Breast epithelium (tissue), 4 donors: Measurements from ENCODE around the gene TBC1D7. TPM values are rescaled to one million over a fixed set of nuclear protein-coding genes. Genes with fewer than 3 reads are reported as not detected.
"Not testable (repeated sequence)": the region's sequence is repeated elsewhere in the genome, so short reads cannot be mapped to it uniquely, and the experiment has no call there.

Experiments
- DNase-seq, 2 donors: peaks; one replicate each; pipeline ENCODE4 v3.0.0-alpha.2; 2019; ENCODE audit warnings: low spot score in 2 of 2
- H3K27ac ChIP-seq, 2 donors: fragments of 200-600 bp; sonication (generic) in 1 of 2; one replicate each; pipeline ENCODE4 v1.5.1; 2016 to 2019; ENCODE audit warnings: mild to moderate bottlenecking in 1 of 2
- H3K27me3 ChIP-seq, 2 donors: fragments of 200-600 bp; sonication (generic) in 1 of 2; one replicate each; pipeline versions ENCODE4 v1.5.1 to v1.6.0; 2017 to 2019; ENCODE audit warnings: control low read depth in 1 of 2, mild to moderate bottlenecking in 1 of 2
- H3K36me3 ChIP-seq: fragments of 200-600 bp; one replicate; pipeline ENCODE4 v1.5.1; 2019
- H3K4me1 ChIP-seq, 2 donors: fragments of 200-600 bp; sonication (generic); one replicate each; pipeline ENCODE4 v1.5.1; 2016 to 2019; ENCODE audit warnings: control low read depth in 1 of 2
- H3K4me3 ChIP-seq, 3 donors: fragments of 200-600 bp; sonication (generic); 1 replicate in 2 of 3; 2 replicates in 1 of 3; pipeline ENCODE4 v1.5.1; 2016 to 2019; ENCODE audit warnings: mild to moderate bottlenecking in 3 of 3, moderate library complexity in 2 of 3
- H3K9me3 ChIP-seq, 2 donors: fragments of 200-600 bp; sonication (generic) in 1 of 2; one replicate each; pipeline ENCODE4 v1.5.1; 2016 to 2019; ENCODE audit warnings: control low read depth in 1 of 2
- CTCF ChIP-seq, 3 donors: fragments of 450-650 bp; IDR thresholded peaks; one replicate each; pipeline ENCODE4 v1.5.1; 2016 to 2017; ENCODE audit warnings: antibody characterized with exemption in 3 of 3, mild to moderate bottlenecking in 3 of 3, moderate library complexity in 3 of 3
- POLR2A ChIP-seq: fragments of 450-650 bp; IDR thresholded peaks from one replicate; pipeline ENCODE4 v1.6.1; 2016; ENCODE audit warnings: antibody characterized with exemption, mild to moderate bottlenecking, moderate library complexity
- POLR2AphosphoS5 ChIP-seq, 3 donors: sonication (generic); formaldehyde crosslinking; IDR thresholded peaks; one replicate each; pipeline ENCODE4 v1.6.1; 2017; ENCODE audit warnings: antibody characterized with exemption in 3 of 3
- intact Hi-C: fragments of 100-400 bp; cut with DNase I; formaldehyde crosslinking; loops from one replicate; pipeline ENCODE4 v1.15.1; 2023; ENCODE audit warnings: low total_unique reads
- total RNA-seq, 3 donors: library from RNA; depleted of rRNA; stranded (reverse); fragments of >200 nt; gene quantifications; one replicate each; pipeline ENCODE4 v1.1.0, GENCODE V29; 2016

The TBC1D7 gene
- total RNA-seq, 3 donors from 2014 or later: 8.6 to 10.6 (median 9.8) TPM

GRCh38 chr6:13331516-13332348, 3.4 kb upstream of the TBC1D7 start:
- Histone ChIP-seq H3K27ac (no peak overlapping the region), H3K4me1 (no peaks in the 10 kb centered on the region), H3K27me3 (no peaks in the 10 kb centered on the region), H3K4me3 (no peak overlapping the region), H3K36me3 (no peaks in the 10 kb centered on the region), H3K9me3 (no peaks in the 10 kb centered on the region)
- TF ChIP-seq POLR2A (no peak), CTCF (IDR thresholded peaks at IDR 0.05) (peak; percentile 28 to 59 (median 49))
- intact Hi-C loops: no loop called here
- DNase-seq: no peak

DNA sequence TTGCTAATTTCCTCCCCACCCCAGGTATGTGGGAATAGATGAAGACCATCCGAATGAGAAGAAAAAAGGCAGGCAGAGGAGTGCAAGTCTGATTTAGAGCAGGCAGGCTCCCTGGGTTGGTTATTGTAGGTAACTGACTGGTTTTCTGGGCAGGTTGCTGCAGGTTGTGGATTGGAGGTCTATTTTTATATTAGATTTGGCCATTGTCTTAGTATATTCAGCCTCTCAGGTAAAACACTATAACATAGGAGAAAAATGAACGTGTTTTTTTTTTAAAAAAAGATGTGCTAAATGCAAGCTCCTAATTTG, 492 bp upstream of the TBC1D7 start:
- intact Hi-C loops: no loop called here
- TF ChIP-seq POLR2A (no peak), CTCF (IDR thresholded peaks at IDR 0.05) (no peak), POLR2AphosphoS5 (IDR thresholded peaks at IDR 0.05) (no peak)

DNA sequence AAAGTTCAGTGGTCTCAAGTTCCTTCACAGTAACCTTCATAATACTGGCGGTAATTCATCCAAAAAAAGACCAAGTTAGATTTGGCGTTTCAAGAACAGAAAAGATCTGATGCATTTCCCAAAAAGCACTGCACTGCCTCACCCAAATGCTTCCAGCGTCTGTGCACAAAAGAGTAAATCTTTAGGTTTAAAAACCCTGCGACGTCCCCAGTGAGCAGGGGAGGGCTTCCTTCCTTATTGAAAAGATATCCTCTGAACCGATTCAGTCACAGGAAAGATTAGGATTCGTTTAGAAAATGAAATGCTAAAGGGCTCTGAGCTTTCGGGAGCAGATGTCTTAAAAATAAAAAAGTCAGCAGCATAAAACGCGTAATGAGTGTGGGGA, 654 bp downstream of the TBC1D7 start:
- Histone ChIP-seq H3K27me3 (no peaks in the 10 kb centered on the region), H3K27ac (peak overlapping the region; percentile 94 to 95), H3K36me3 (no peaks in the 10 kb centered on the region), H3K9me3 (no peaks in the 10 kb centered on the region), H3K4me1 (no peaks in the 10 kb centered on the region), H3K4me3 (peak overlapping the region; percentile 80 to 85 (median 82))
- intact Hi-C loops: no loop called here
- no peak for TF ChIP-seq POLR2A
- no peak for TF ChIP-seq CTCF (IDR thresholded peaks at IDR 0.05)
- TF ChIP-seq POLR2AphosphoS5 (IDR thresholded peaks at IDR 0.05): no peak
- DNase-seq: no peak

More for the DNA sequence above, 492 bp upstream of the TBC1D7 start:
- Histone ChIP-seq H3K4me1 (no peaks in the 10 kb centered on the region), H3K27ac (peak overlapping the region; percentile 94 to 95), H3K36me3 (no peaks in the 10 kb centered on the region), H3K4me3 (peak overlapping the region; percentile 80 to 85 (median 82)), H3K27me3 (no peaks in the 10 kb centered on the region), H3K9me3 (no peaks in the 10 kb centered on the region)
- DNase-seq: no peak

- H3K4me3 ChIP-seq, H3K9me3 ChIP-seq, H3K36me3 ChIP-seq, H3K27ac ChIP-seq, intact Hi-C loops, H3K27me3 ChIP-seq, DNase-seq, H3K4me1 ChIP-seq: not testable (repeated sequence)
Measured at GRCh38 chr6:13326031-13326586, 2.2 kb downstream of the TBC1D7 start.

DNA sequence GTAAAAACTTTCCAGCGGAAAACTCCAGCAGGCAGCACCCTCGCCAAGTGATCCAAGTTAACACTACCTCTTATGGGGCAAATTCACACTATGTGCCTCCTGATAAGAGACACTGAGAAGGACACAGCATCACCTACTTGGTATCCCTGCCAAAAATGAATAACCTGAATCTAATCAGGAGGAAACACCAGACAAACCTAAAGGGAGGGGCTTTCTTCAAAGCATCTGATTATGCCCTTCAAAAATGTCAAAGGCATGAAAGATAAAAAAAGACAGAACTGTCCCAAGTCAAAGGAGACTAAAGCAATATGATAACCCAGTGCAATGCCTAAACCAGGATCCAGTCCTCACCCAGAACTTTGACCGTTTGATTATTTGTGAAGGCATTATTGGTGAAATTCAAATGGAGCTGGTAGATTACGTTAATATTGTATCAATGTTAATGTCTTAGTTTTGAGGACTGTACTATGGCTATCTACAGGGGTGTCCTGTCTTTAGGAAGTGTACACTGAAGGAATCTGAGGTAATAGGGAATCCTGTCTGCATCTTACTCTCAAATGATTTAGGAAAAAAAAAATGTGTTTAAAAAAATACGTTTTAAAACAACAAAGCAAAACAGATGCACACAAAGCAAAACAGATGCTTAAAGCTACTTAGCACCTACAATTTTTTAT, 8.3 kb downstream of the TBC1D7 start:
- Histone ChIP-seq H3K4me3 (no peak overlapping the region), H3K27me3 (no peaks in the 10 kb centered on the region), H3K27ac (no peak overlapping the region), H3K4me1 (no peaks in the 10 kb centered on the region), H3K36me3 (no peaks in the 10 kb centered on the region), H3K9me3 (no peaks in the 10 kb centered on the region)
- DNase-seq: no peak
- TF ChIP-seq POLR2AphosphoS5 (IDR thresholded peaks at IDR 0.05) (no peak), POLR2A (no peak), CTCF (IDR thresholded peaks at IDR 0.05) (no peak)
- intact Hi-C loops: no loop called here
